Hepatocyte (in vitro differentiated cells): ENCODE measurements around the gene RAB11FIP3. TPM values are rescaled to one million over a fixed set of nuclear protein-coding genes. Genes with fewer than 3 reads are reported as not detected.

Experiments used
- DNase-seq: peaks from one replicate; pipeline ENCODE4 v3.0.0-alpha.2; 2016; ENCODE audit warnings: low spot score
- H2AFZ ChIP-seq: fragments of 200-600 bp; sonication (generic); 2 replicates; pipeline ENCODE4 v1.6.0; 2016; ENCODE audit warnings: antibody characterized with exemption, mild to moderate bottlenecking
- H3K27ac ChIP-seq: fragments of 200-600 bp; sonication (generic); 2 replicates; pipeline ENCODE4 v1.5.1; 2016; ENCODE audit warnings: mild to moderate bottlenecking
- H3K27me3 ChIP-seq: fragments of 200-600 bp; sonication (generic); 2 replicates; pipeline ENCODE4 v1.6.1; 2016
- H3K36me3 ChIP-seq: fragments of 200-600 bp; sonication (generic); replicated peaks from 2 replicates; pipeline ENCODE4 v1.5.1; 2016; ENCODE audit warnings: low read depth; ENCODE audit not compliant: insufficient read depth
- H3K4me1 ChIP-seq: fragments of 200-600 bp; sonication (generic); 2 replicates; pipeline ENCODE4 v1.5.1; 2016; ENCODE audit warnings: mild to moderate bottlenecking, moderate library complexity; ENCODE audit not compliant: insufficient read depth
- H3K4me2 ChIP-seq: fragments of 200-600 bp; sonication (generic); 2 replicates; pipeline ENCODE4 v1.6.0; 2016
- H3K4me3 ChIP-seq: fragments of 200-600 bp; sonication (generic); 2 replicates; pipeline ENCODE4 v1.5.1; 2016; ENCODE audit warnings: mild to moderate bottlenecking
- H3K79me2 ChIP-seq: fragments of 200-600 bp; sonication (generic); 2 replicates; pipeline ENCODE4 v1.6.0; 2017; ENCODE audit warnings: mild to moderate bottlenecking
- H3K9me2 ChIP-seq: fragments of 200-600 bp; sonication (generic); replicated peaks from 2 replicates; pipeline ENCODE4 v1.6.0; 2017; ENCODE audit warnings: mild to moderate bottlenecking; ENCODE audit not compliant: insufficient read depth
- H3K9me3 ChIP-seq: fragments of 200-600 bp; sonication (generic); 2 replicates; pipeline ENCODE4 v1.5.1; 2016; ENCODE audit warnings: low read depth, mild to moderate bottlenecking
- H4K20me1 ChIP-seq: fragments of 200-600 bp; sonication (generic); 2 replicates; pipeline ENCODE4 v1.6.0; 2016; ENCODE audit warnings: mild to moderate bottlenecking; ENCODE audit not compliant: insufficient read depth, poor library complexity, severe bottlenecking
- CTCF ChIP-seq: fragments of 200-600 bp; sonication (generic); IDR thresholded peaks from 2 replicates; pipeline ENCODE4 v1.5.1; 2016; ENCODE audit warnings: antibody characterized with exemption, mild to moderate bottlenecking; ENCODE audit not compliant: poor library complexity
- EZH2 ChIP-seq: fragments of 200-600 bp; sonication (generic); IDR thresholded peaks from 2 replicates; pipeline ENCODE4 v1.6.1; 2016; ENCODE audit warnings: antibody characterized with exemption, mild to moderate bottlenecking, borderline replicate concordance
- EZH2phosphoT487 ChIP-seq: fragments of 200-600 bp; sonication (generic); IDR thresholded peaks from one replicate; pipeline ENCODE4 v1.6.1; 2018; ENCODE audit warnings: antibody characterized with exemption, mild to moderate bottlenecking, low read depth, moderate library complexity; ENCODE audit not compliant: unreplicated experiment, severe bottlenecking
- WGBS: methylation state at CpG from one replicate; pipeline ENCODE4 v1.1.6; 2016; ENCODE audit warnings: low lambda C conversion rate; ENCODE audit errors: missing lambda C conversion rate; 5-methylcytosine and 5-hydroxymethylcytosine counted together
- polyA plus RNA-seq: library from polyadenylated mRNA; unstranded; fragments of >200 nt; fragmentation: Nextera tagmentation; extraction: Ambion mirVana; gene quantifications from 2 replicates; pipeline ENCODE4 v1.2.1, GENCODE V29; 2016
- total RNA-seq: library from RNA; depleted of rRNA; stranded (reverse); fragments of >200 nt; gene quantifications from 2 replicates; pipeline ENCODE4 v1.2.3, GENCODE V29; 2014

RAB11FIP3 gene
- total and polyA plus RNA-seq, 2 experiments from 2014 or later: 47.3 to 72.8 TPM

GRCh38 chr16:430904-431303 is 5.5 kb downstream of the RAB11FIP3 start:
- H3K79me2 ChIP-seq: peaks cover 83% of the 10 kb centered on the region
- no peaks in the 10 kb centered on the region for H3K9me3 ChIP-seq
- DNase-seq: no peak
- WGBS: 98% methylated on average over 7 of the region's 7 CpGs
- TF ChIP-seq CTCF: no peak
- no peak for TF ChIP-seq EZH2
- H3K4me2 ChIP-seq: no peak overlapping the region
- no peak overlapping the region for H3K4me3 ChIP-seq
- no peaks in the 10 kb centered on the region for H3K9me2 ChIP-seq
- no peaks in the 10 kb centered on the region for H3K36me3 ChIP-seq
- H4K20me1 ChIP-seq: peaks cover 34% of the 10 kb centered on the region
- H3K27me3 ChIP-seq: no peaks in the 10 kb centered on the region
- no peak overlapping the region for H2AFZ ChIP-seq
- H3K27ac ChIP-seq: no peak overlapping the region
- H3K4me1 ChIP-seq: peaks cover 15% of the 10 kb centered on the region

DNA sequence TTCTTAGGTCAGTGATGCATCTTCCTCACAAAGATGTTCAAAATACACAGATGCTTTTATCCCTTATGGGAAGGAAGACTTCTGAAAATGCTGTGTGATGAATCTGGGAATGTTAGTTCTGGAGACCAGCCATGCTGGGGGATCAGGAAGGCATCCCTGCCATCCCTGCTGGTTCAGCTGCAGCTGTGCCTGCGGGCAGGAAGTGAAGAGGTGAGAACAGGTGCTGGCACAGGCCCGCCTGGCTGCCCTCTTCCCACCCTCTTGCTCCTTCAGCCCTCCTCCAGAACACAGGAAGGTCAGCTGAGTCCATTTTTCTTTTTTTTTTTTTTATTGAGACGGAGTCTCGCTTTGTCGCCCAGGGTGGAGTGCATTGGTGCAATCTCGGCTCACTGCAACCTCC is 15.2 kb downstream of the RAB11FIP3 start:
- no peak for TF ChIP-seq EZH2
- TF ChIP-seq EZH2phosphoT487: no peak
- no peak for TF ChIP-seq CTCF
- Histone ChIP-seq H3K27me3 (no peaks in the 10 kb centered on the region), H3K4me2 (no peak overlapping the region), H2AFZ (no peak overlapping the region), H3K9me2 (no peaks in the 10 kb centered on the region), H4K20me1 (peaks cover 36% of the 10 kb centered on the region), H3K9me3 (no peaks in the 10 kb centered on the region), H3K4me1 (peaks cover 12% of the 10 kb centered on the region), H3K36me3 (no peaks in the 10 kb centered on the region), H3K79me2 (peaks cover 87% of the 10 kb centered on the region), H3K4me3 (no peak overlapping the region), H3K27ac (no peak overlapping the region)
- DNase-seq: no peak
- WGBS: over 99% methylated on average over 6 of the region's 6 CpGs

GRCh38 chr16:441447-441846 is 16.0 kb downstream of the RAB11FIP3 start:
- peaks cover 43% of the 10 kb centered on the region for H4K20me1 ChIP-seq

More at GRCh38 chr16:441447-441846, 16.0 kb downstream of the RAB11FIP3 start:
- Histone ChIP-seq H3K4me1 (peaks cover 12% of the 10 kb centered on the region), H3K36me3 (no peaks in the 10 kb centered on the region), H3K27me3 (no peaks in the 10 kb centered on the region), H2AFZ (no peak overlapping the region), H3K79me2 (peaks cover 89% of the 10 kb centered on the region), H3K4me3 (no peak overlapping the region), H3K27ac (no peak overlapping the region), H3K9me3 (no peaks in the 10 kb centered on the region), H3K4me2 (no peak overlapping the region), H3K9me2 (no peaks in the 10 kb centered on the region)
- 96% methylated on average over 6 of the region's 6 CpGs for WGBS
- DNase-seq: no peak
- TF ChIP-seq EZH2phosphoT487 (no peak), EZH2 (no peak), CTCF (no peak)
